ENCODE results near the gene COG3. TPM values are rescaled to one million over a fixed set of nuclear protein-coding genes. Genes with fewer than 3 reads are reported as not detected.
A peak's percentile ranks its signal among the peaks of the same experiment; 100 is the strongest.

Gene COG3
- polyA plus RNA-seq, 3 donors, result 12.3 to 25.3 (median 12.9) TPM

- H3K4me1 ChIP-seq (ENCODE audit: control insufficient read depth in 1 of 2, insufficient read depth in 2 of 2, low read length in 2 of 2), result peaks cover 13 to 24% of the 10 kb centered on the region in 2 donors
- Mint-ChIP-seq H3K27me3 (ENCODE audit: low read depth in 3 of 3) (peaks cover 0 to 2% (median 0%) of the 10 kb centered on the region in 3 donors), H3K27ac (peak overlapping the region in 6 of 7 donors; percentile 86 to 92 (median 88)), H3K36me3 (peaks cover 73 to 88% of the 10 kb centered on the region in 2 donors), H3K4me1 (peaks cover 9% of the 10 kb centered on the region), H3K4me3 (no peak overlapping the region), H3K9me3 (no peaks in the 10 kb centered on the region)
- no peak overlapping the region for H3K4me2 ChIP-seq (replicated peaks; ENCODE audit: extremely low read depth, low read length, poor library complexity, severe bottlenecking)
- no peak overlapping the region for H2AFZ ChIP-seq (ENCODE audit: insufficient read depth, low read depth, low read length, poor library complexity, severe bottlenecking)
- DNase-seq, result peak in 1 of 3 donors; percentile 28
- 100% methylated on average over 4 of the region's 4 CpGs for WGBS (ENCODE audit: insufficient coverage)
- H3K9me3 ChIP-seq (replicated peaks in 1 of 2; ENCODE audit: control insufficient read depth in 1 of 2, insufficient read depth in 1 of 2, low read length in 2 of 2), result no peaks in the 10 kb centered on the region
- no peak overlapping the region for H3K4me3 ChIP-seq (replicated peaks in 1 of 3; ENCODE audit: low read depth in 2 of 3, low read length in 3 of 3)
- H4K20me1 ChIP-seq (ENCODE audit: insufficient read depth, low read length), result no peaks in the 10 kb centered on the region
- H3K9ac ChIP-seq (ENCODE audit: insufficient read depth, low read length, poor library complexity, severe bottlenecking), result no peak overlapping the region
- H3K36me3 ChIP-seq (replicated peaks in 1 of 2; ENCODE audit: control insufficient read depth in 1 of 2, insufficient read depth in 2 of 2, low read length in 2 of 2), result peaks cover 75 to 84% of the 10 kb centered on the region in 2 donors
- H3K27ac ChIP-seq (ENCODE audit: low read depth in 1 of 2, low read length in 2 of 2), result peak overlapping the region in 1 of 2 donors; percentile 72
- no peaks in the 10 kb centered on the region for H3K27me3 ChIP-seq (ENCODE audit: control insufficient read depth in 2 of 2, insufficient read depth in 2 of 2, low read length in 2 of 2)
- no peak for TF ChIP-seq CTCF (IDR thresholded peaks at IDR 0.05)
- no peaks in the 10 kb centered on the region for H3K79me2 ChIP-seq (ENCODE audit: insufficient read depth, low read length)
- intact Hi-C loops (cut with micrococcal nuclease), result loop anchor here in 1 of 2 donors (10.0 kb wide), 1 partner anchor 196 kb away; no protein-coding TSS in a partner anchor
These were observed 53.9 kb downstream of the COG3 start for GRCh38 chr13:45518525-45519245.

- intact Hi-C loops (cut with micrococcal nuclease), result loop anchor here in 1 of 2 donors (10.0 kb wide), 1 partner anchor 195 kb away; no protein-coding TSS in a partner anchor
- peak overlapping the region in 1 of 2 donors; percentile 46 for H3K4me3 Mint-ChIP-seq
- peaks cover 13 to 24% of the 10 kb centered on the region in 2 donors for H3K4me1 ChIP-seq (ENCODE audit: control insufficient read depth in 1 of 2, insufficient read depth in 2 of 2, low read length in 2 of 2)
- no peaks in the 10 kb centered on the region for H4K20me1 ChIP-seq (ENCODE audit: insufficient read depth, low read length)
- H3K36me3 ChIP-seq (replicated peaks in 1 of 2; ENCODE audit: control insufficient read depth in 1 of 2, insufficient read depth in 2 of 2, low read length in 2 of 2), result peaks cover 76 to 84% of the 10 kb centered on the region in 2 donors
- no peak overlapping the region for H3K9ac ChIP-seq (ENCODE audit: insufficient read depth, low read length, poor library complexity, severe bottlenecking)
- no peak for TF ChIP-seq CTCF (IDR thresholded peaks at IDR 0.05)
- H3K79me2 ChIP-seq (ENCODE audit: insufficient read depth, low read length), result no peaks in the 10 kb centered on the region
- no peaks in the 10 kb centered on the region for H3K9me3 ChIP-seq (replicated peaks in 1 of 2; ENCODE audit: control insufficient read depth in 1 of 2, insufficient read depth in 1 of 2, low read length in 2 of 2)
- peaks cover 74 to 89% of the 10 kb centered on the region in 2 donors for H3K36me3 Mint-ChIP-seq
- H2AFZ ChIP-seq (ENCODE audit: insufficient read depth, low read depth, low read length, poor library complexity, severe bottlenecking), result no peak overlapping the region
- peaks cover 0 to 2% (median 0%) of the 10 kb centered on the region in 3 donors for H3K27me3 Mint-ChIP-seq (ENCODE audit: low read depth in 3 of 3)
- H3K27ac ChIP-seq (ENCODE audit: low read depth in 1 of 2, low read length in 2 of 2), result peak overlapping the region in 1 of 2 donors; percentile 72
- H3K4me3 ChIP-seq (replicated peaks in 1 of 3; ENCODE audit: low read depth in 2 of 3, low read length in 3 of 3), result no peak overlapping the region
- no peaks in the 10 kb centered on the region for H3K9me3 Mint-ChIP-seq
- peak; percentile 36 to 72 (median 45) for DNase-seq
- H3K4me1 Mint-ChIP-seq, result peaks cover 9% of the 10 kb centered on the region
- H3K27ac Mint-ChIP-seq, result peak overlapping the region in 6 of 7 donors; percentile 86 to 92 (median 88)
- no peak overlapping the region for H3K4me2 ChIP-seq (replicated peaks; ENCODE audit: extremely low read depth, low read length, poor library complexity, severe bottlenecking)
- H3K27me3 ChIP-seq (ENCODE audit: control insufficient read depth in 2 of 2, insufficient read depth in 2 of 2, low read length in 2 of 2), result no peaks in the 10 kb centered on the region
- WGBS (ENCODE audit: insufficient coverage), result no CpG with 5 or more reads among the region's 4 CpGs
These were observed 54.8 kb downstream of the COG3 start for GRCh38 chr13:45519493-45519892.

All from CD14-positive monocyte (primary cell).